Subcutaneous abdominal adipose tissue (tissue), 5 donors: Measurements from ENCODE around the gene NUBPL.
"Not testable (repeated sequence)": the region's sequence is repeated elsewhere in the genome, so short reads cannot be mapped to it uniquely, and the experiment has no call there.

Experiments
- H3K27ac ChIP-seq: one replicate; pipeline ENCODE4 v1.7.0; 2013; ENCODE audit warnings: low read depth, mild to moderate bottlenecking, inconsistent platforms, low read length, moderate library complexity
- H3K27me3 ChIP-seq, 5 donors: one replicate each; pipeline ENCODE4 v1.7.0; 2013; ENCODE audit warnings: low read length in 5 of 5, inconsistent platforms in 1 of 5; ENCODE audit not compliant: control insufficient read depth in 5 of 5, insufficient read depth in 4 of 5
- H3K36me3 ChIP-seq, 5 donors: one replicate each; pipeline ENCODE4 v1.7.0; 2013; ENCODE audit warnings: low read length in 5 of 5; ENCODE audit not compliant: control insufficient read depth in 5 of 5, insufficient read depth in 5 of 5
- H3K4me1 ChIP-seq, 5 donors: one replicate each; pipeline ENCODE4 v1.7.0; 2013; ENCODE audit warnings: low read length in 5 of 5, mild to moderate bottlenecking in 3 of 5, moderate library complexity in 1 of 5; ENCODE audit not compliant: control insufficient read depth in 5 of 5, insufficient read depth in 5 of 5
- H3K4me3 ChIP-seq, 5 donors: one replicate each; pipeline ENCODE4 v1.7.0; 2013; ENCODE audit warnings: low read length in 5 of 5, low read depth in 1 of 5
- H3K9ac ChIP-seq, 5 donors: one replicate each; pipeline ENCODE4 v1.7.0; 2013; ENCODE audit warnings: low read length in 5 of 5, mild to moderate bottlenecking in 4 of 5, moderate library complexity in 3 of 5
- H3K9me3 ChIP-seq, 5 donors: one replicate each; pipeline ENCODE4 v1.7.0; 2013; ENCODE audit warnings: low read length in 5 of 5; ENCODE audit not compliant: control insufficient read depth in 5 of 5
- donor health status: healthy.
- donor health status: healthy.
- donor health status: healthy.
- donor health status: healthy.
- donor health status: healthy.

NUBPL gene

DNA sequence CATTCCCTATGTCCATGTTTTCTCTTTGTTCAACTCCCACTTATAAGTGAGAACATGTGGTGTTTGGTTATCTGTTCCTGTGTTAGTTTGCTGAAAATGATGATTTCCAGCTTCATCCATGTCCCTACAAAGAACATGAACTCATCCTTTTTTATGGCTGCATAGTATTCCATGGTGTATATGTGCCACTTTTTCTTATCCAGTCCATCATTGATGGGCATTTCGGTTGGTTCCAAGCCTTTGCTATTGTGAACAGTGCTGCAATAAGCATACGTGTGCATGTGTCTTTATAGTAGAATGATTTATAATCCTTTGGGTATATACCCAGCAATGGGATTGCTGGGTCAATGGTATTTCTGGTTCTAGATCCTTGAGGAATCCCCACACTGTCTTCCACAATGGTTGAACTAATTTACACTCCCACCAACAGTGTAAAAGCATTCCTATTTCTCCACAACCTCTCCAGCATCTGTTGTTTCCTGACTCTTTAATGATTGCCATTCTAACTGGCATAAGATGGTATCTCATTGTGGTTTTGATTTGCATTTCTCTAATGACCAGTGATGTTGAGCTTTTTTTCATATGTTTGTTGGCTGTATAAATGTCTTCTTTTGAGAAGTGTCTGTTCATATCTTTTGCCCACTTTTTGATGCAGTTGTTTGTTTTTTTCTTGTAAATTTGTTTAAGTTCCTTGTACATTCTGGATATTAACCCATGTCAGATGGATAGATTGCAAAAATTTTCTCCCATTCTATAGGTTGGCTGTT is 252.7 kb downstream of the NUBPL start:
- not testable (repeated sequence) for H3K27me3 ChIP-seq, H3K4me1 ChIP-seq, H3K27ac ChIP-seq, H3K36me3 ChIP-seq, H3K4me3 ChIP-seq, H3K9ac ChIP-seq, H3K9me3 ChIP-seq

DNA sequence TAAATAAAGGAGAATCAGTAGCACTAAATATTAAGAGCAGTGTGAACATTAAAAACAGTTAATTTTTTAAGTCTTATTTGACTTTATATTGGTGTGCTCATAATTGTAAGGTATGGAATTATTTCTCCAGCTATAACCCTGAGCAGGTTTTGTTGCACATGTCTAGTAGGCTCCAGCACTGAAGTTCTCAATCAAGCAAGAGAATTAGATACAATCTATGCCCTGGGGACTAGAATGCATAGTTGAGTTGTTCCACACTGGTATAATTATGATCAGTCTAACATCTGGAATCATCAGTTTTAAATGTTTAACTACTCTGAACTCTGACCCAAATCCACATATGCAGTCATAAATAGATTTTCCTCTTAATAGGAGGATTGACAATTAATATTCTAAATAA is 258.1 kb downstream of the NUBPL start:
- Histone ChIP-seq H3K4me1 (no peaks in the 10 kb centered on the region), H3K27me3 (no peaks in the 10 kb centered on the region), H3K9me3 (peaks cover 0 to 3% (median 0%) of the 10 kb centered on the region in 5 donors), H3K4me3 (no peak overlapping the region), H3K27ac (no peak overlapping the region), H3K9ac (no peak overlapping the region), H3K36me3 (peaks cover 0 to 3% (median 0%) of the 10 kb centered on the region in 5 donors)

DNA sequence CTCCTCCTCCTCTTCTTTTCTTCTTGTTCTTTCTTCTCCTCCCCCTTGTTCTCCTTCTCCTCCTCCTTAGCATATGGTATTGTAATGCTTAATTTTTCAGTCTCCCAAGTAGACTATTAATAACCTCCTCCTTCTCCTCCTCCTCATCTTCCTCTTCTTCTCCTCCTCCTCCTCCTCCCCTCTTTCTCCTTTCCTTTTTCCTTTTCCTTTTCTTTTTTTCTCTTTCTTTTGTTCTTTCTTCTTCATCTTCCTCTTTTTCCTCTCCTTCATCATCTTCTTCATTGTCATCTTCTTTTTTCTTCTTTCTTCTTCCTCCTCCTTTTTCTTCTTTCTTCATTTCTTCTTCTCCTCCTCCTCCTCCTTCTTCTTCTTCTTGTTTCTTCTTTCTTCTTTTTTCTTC is 264.3 kb downstream of the NUBPL start:
- no peak overlapping the region for H3K27ac ChIP-seq
- H3K27me3 ChIP-seq: no peaks in the 10 kb centered on the region
- H3K4me3 ChIP-seq: no peak overlapping the region
- H3K9me3 ChIP-seq: no peaks in the 10 kb centered on the region
- no peak overlapping the region for H3K9ac ChIP-seq
- peaks cover 0 to 3% (median 0%) of the 10 kb centered on the region in 5 donors for H3K4me1 ChIP-seq
- H3K36me3 ChIP-seq: peaks cover 0 to 14% (median 4%) of the 10 kb centered on the region in 5 donors

DNA sequence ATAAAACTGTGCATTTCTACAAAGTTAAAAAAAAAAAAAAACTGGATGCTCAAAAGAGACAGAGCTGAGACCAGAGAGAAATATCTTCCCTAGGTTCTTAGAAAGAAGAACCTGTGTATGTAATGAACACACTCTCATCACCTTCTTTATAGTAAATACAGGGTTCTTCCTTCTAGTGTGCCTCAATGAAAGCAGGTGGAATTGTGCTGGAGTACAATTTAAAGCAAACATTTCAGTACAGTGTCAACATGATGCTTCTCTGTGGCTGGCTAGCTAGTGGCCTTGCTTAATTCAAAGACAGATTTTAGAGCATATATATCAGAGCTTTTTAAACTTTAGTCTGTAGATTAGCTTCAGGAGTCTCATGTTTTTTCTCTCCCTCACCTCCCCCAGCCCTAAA is 266.1 kb downstream of the NUBPL start:
- H3K4me1 ChIP-seq: peaks cover 0 to 3% (median 0%) of the 10 kb centered on the region in 5 donors

DNA sequence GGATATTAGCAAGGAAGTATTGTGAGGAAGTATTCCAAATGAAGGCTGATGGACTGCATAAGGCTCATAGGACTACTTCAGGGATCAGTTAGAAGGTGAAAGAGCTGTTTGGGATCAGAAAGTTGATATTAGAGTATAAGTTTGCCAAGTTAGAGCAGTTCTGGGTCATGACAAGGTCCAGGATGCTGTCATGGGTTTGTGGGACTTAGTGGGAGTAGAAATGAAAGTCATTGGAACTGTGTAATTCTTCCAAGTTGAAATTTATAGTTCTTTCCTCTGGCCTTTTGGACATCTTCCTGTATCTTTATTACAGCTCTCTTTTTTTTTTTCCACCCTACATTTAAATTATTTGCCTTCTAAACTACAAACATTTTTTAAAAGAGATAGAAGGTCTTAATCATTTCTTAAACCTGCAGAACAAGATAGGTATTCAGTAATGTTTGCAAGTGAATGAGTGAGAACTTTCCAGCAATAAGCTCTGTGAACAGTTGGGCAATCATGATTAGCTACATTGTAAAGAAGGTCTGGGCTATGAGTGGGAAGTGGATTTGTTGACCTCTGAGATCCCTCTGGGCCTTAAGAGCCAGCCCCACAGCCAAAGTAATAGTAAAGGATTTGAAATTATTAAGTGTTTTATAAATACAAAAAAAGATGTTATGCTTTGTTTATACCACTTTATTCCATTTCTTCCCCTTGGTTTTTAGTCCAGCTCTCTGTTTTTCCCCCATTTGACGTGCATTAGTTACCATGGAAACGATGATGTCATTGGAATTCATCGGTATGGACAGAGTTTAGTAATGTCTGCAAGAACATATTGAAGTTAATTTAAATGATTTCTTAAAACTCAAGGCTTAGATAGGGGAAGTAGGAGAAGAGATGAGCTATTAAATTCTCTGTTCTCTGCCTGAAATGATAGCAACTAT is 268.0 kb downstream of the NUBPL start:
- Histone ChIP-seq H3K9me3 (no peaks in the 10 kb centered on the region), H3K4me1 (peaks cover 0 to 3% (median 0%) of the 10 kb centered on the region in 5 donors), H3K4me3 (no peak overlapping the region), H3K27me3 (no peaks in the 10 kb centered on the region), H3K36me3 (peaks cover 0 to 14% (median 4%) of the 10 kb centered on the region in 5 donors), H3K9ac (no peak overlapping the region), H3K27ac (no peak overlapping the region)

More for the DNA sequence above, 266.1 kb downstream of the NUBPL start:
- Histone ChIP-seq H3K27ac (no peak overlapping the region), H3K27me3 (no peaks in the 10 kb centered on the region), H3K9ac (no peak overlapping the region), H3K4me3 (no peak overlapping the region), H3K9me3 (no peaks in the 10 kb centered on the region), H3K36me3 (peaks cover 0 to 14% (median 4%) of the 10 kb centered on the region in 5 donors)

DNA sequence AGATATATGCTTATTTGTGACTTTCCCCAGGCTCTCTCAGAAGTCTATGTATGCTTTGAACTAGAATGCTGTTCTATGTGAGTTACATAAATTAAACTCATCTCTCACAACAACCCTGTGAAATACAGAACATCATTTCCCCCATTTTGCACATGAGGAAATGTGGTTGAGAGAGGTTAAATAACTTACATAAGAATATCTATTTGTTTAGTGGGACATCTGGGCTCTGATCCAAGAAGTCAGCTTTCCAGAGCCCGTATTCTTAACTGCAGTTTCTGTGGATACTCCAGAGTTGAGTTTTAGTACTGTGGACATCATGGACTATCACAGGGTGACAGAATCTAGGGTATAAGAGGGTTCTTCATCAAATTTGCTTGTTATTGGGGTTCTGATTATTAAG is 273.4 kb downstream of the NUBPL start:
- no peaks in the 10 kb centered on the region for H3K36me3 ChIP-seq
- H3K4me1 ChIP-seq: no peaks in the 10 kb centered on the region
- H3K27me3 ChIP-seq: no peaks in the 10 kb centered on the region
- no peak overlapping the region for H3K27ac ChIP-seq
- H3K4me3 ChIP-seq: no peak overlapping the region
- H3K9ac ChIP-seq: no peak overlapping the region
- H3K9me3 ChIP-seq: no peaks in the 10 kb centered on the region

DNA sequence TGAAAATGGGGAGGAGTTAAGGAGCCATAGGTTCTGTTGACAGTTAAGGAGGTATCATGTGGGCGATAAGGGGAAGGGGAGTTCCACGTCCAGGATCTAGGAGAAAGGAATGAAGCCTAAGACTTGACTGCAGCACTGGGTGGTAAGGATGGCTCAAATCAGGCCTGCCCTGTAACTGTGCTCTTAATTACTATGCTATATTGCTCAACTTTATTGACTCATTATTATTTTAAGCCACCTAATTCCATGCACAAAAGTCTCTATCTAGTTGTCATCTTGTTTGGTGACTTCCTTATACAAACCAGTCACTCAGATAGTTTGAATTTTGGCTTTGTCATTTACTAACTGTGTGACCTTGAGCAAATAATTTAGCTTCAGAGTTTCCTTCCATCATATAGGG is 273.8 kb downstream of the NUBPL start:
- H3K4me3 ChIP-seq: no peak overlapping the region
- H3K4me1 ChIP-seq: no peaks in the 10 kb centered on the region
- no peaks in the 10 kb centered on the region for H3K9me3 ChIP-seq
- H3K27me3 ChIP-seq: no peaks in the 10 kb centered on the region
- H3K9ac ChIP-seq: no peak overlapping the region
- H3K27ac ChIP-seq: no peak overlapping the region
- H3K36me3 ChIP-seq: no peaks in the 10 kb centered on the region

DNA sequence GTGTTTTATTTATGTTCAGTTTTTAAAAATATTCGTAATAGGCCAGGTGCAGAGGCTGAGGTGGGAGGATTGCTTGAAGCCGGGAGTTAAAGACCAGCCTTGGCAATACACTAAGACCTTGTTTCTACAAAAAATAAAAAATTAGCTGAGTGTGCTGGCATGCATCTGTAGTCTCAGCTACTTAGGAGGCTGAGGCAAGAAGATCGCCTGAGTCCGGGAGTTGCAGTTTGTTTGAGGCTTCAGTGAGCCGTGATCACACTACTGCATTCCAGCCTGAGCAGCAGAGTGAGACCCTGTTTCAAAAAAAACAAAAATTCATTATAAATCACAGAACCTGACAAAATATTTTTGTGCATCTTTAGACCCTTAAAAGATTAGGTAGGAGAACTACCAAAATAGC is 275.8 kb downstream of the NUBPL start:
- Histone ChIP-seq H3K9ac (no peak overlapping the region), H3K9me3 (no peaks in the 10 kb centered on the region), H3K4me3 (no peak overlapping the region), H3K27me3 (no peaks in the 10 kb centered on the region), H3K36me3 (no peaks in the 10 kb centered on the region), H3K27ac (no peak overlapping the region), H3K4me1 (no peaks in the 10 kb centered on the region)

DNA sequence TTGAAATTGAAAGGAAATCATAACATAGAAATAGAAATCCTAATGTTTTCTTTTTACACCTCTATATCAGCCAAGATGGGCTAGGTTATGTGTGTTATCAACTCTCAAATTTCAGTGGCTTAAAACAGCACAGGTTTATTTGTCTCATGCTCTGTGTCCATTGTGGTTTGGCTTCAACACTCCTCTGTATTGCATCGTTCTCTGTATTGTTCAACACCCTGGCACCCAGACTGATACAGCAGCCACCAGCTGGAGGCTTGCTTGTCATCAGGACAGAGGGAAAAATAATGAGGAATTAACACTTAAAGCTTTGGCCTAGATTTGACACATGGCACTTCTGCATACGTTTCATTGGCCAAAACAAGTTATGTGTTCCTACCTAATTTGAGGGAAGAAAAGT is 281.7 kb downstream of the NUBPL start:
- Histone ChIP-seq H3K27me3 (no peaks in the 10 kb centered on the region), H3K27ac (no peak overlapping the region), H3K4me3 (no peak overlapping the region), H3K9me3 (no peaks in the 10 kb centered on the region), H3K36me3 (peaks cover 0 to 5% (median 0%) of the 10 kb centered on the region in 5 donors), H3K4me1 (no peaks in the 10 kb centered on the region), H3K9ac (no peak overlapping the region)
